Karpas-422 (cell line): ENCODE measurements around the gene PAIP1. TPM values are rescaled to one million over a fixed set of nuclear protein-coding genes. Genes with fewer than 3 reads are reported as not detected.
A peak's percentile ranks its signal among the peaks of the same experiment; 100 is the strongest.
"Not testable (repeated sequence)": the region's sequence is repeated elsewhere in the genome, so short reads cannot be mapped to it uniquely, and the experiment has no call there.

ENCODE experiments used
- DNase-seq: peaks from one replicate; pipeline ENCODE4 v3.0.0-alpha.2; 2015
- H2AFZ ChIP-seq: fragments of 200-600 bp; sonication (generic); 2 replicates; pipeline ENCODE4 v1.6.1; 2014; ENCODE audit warnings: antibody characterized with exemption, low read length, mixed read lengths
- H3K27ac ChIP-seq: fragments of 200-600 bp; sonication (generic); 2 replicates; pipeline ENCODE4 v1.5.1; 2014; ENCODE audit warnings: mild to moderate bottlenecking, low read length, moderate library complexity
- H3K27me3 ChIP-seq: fragments of 200-600 bp; sonication (generic); 2 replicates; pipeline ENCODE4 v1.6.1; 2014; ENCODE audit warnings: low read length, mixed read lengths
- H3K36me3 ChIP-seq: fragments of 200-600 bp; sonication (generic); 2 replicates; pipeline ENCODE4 v1.6.1; 2014; ENCODE audit warnings: low read length, mixed read lengths; ENCODE audit not compliant: insufficient read depth
- H3K4me1 ChIP-seq: fragments of 200-600 bp; sonication (generic); 2 replicates; pipeline ENCODE4 v1.6.1; 2014; ENCODE audit warnings: mild to moderate bottlenecking, low read length, mixed read lengths
- H3K4me2 ChIP-seq: fragments of 200-600 bp; sonication (generic); 2 replicates; pipeline ENCODE4 v1.6.1; 2014; ENCODE audit warnings: low read length, low read depth, mild to moderate bottlenecking; ENCODE audit not compliant: poor library complexity, severe bottlenecking
- H3K4me3 ChIP-seq: fragments of 200-600 bp; sonication (generic); 2 replicates; pipeline ENCODE4 v1.5.1; 2014; ENCODE audit warnings: mild to moderate bottlenecking, antibody characterized with exemption, low read length, mixed read lengths
- H3K79me2 ChIP-seq: fragments of 200-600 bp; sonication (generic); 2 replicates; pipeline ENCODE4 v1.6.1; 2014; ENCODE audit warnings: mild to moderate bottlenecking, low read length, mixed read lengths
- H3K9ac ChIP-seq: fragments of 200-600 bp; sonication (generic); 2 replicates; pipeline ENCODE4 v1.6.0; 2014; ENCODE audit warnings: low read length
- H3K9me2 ChIP-seq: fragments of 200-600 bp; sonication (generic), shearing (Covaris generic); replicated peaks from 2 replicates; pipeline ENCODE4 v1.6.0; 2014; ENCODE audit warnings: mild to moderate bottlenecking, low read length, moderate library complexity; ENCODE audit not compliant: insufficient read depth
- H3K9me3 ChIP-seq: fragments of 300-700, 200-600 bp; sonication (generic); 2 replicates; pipeline ENCODE4 v1.6.1; 2014; ENCODE audit warnings: low read length, mixed read lengths
- H4K20me1 ChIP-seq: fragments of 200-600 bp; sonication (generic); 2 replicates; pipeline ENCODE4 v1.6.1; 2014; ENCODE audit warnings: mild to moderate bottlenecking, antibody characterized with exemption, low read length, low read depth; ENCODE audit not compliant: insufficient read depth
- total RNA-seq: library from RNA; depleted of rRNA; stranded (reverse); fragments of >200 nt; shearing (Covaris generic); gene quantifications from 2 replicates; pipeline ENCODE4 v1.2.3, GENCODE V29; 2014; ENCODE audit warnings: low replicate concordance

Gene PAIP1
- total RNA-seq, 1 experiment from 2014 or later: 128 TPM

GRCh38 chr5:43564289-43564850, 7.5 kb upstream of the PAIP1 start:
- no peaks in the 10 kb centered on the region for H4K20me1 ChIP-seq
- no peak overlapping the region for H2AFZ ChIP-seq

GRCh38 chr5:43563321-43563720, 6.4 kb upstream of the PAIP1 start:
- Histone ChIP-seq H3K36me3 (no peaks in the 10 kb centered on the region), H3K9ac (no peak overlapping the region), H3K9me3 (no peaks in the 10 kb centered on the region), H3K27me3 (no peaks in the 10 kb centered on the region), H3K4me2 (no peak overlapping the region), H3K27ac (no peak overlapping the region), H2AFZ (no peak overlapping the region), H3K79me2 (no peaks in the 10 kb centered on the region), H3K4me1 (peaks cover 33% of the 10 kb centered on the region), H3K9me2 (no peaks in the 10 kb centered on the region), H3K4me3 (no peak overlapping the region), H4K20me1 (no peaks in the 10 kb centered on the region)
- DNase-seq: no peak

More at GRCh38 chr5:43564289-43564850, 7.5 kb upstream of the PAIP1 start:
- no peak overlapping the region for H3K4me3 ChIP-seq
- H3K9me2 ChIP-seq: no peaks in the 10 kb centered on the region
- peaks cover 24% of the 10 kb centered on the region for H3K4me1 ChIP-seq
- no peak for DNase-seq
- H3K36me3 ChIP-seq: no peaks in the 10 kb centered on the region
- H3K79me2 ChIP-seq: no peaks in the 10 kb centered on the region
- no peaks in the 10 kb centered on the region for H3K27me3 ChIP-seq
- H3K27ac ChIP-seq: no peak overlapping the region
- H3K9ac ChIP-seq: no peak overlapping the region
- no peaks in the 10 kb centered on the region for H3K9me3 ChIP-seq
- no peak overlapping the region for H3K4me2 ChIP-seq

- H3K4me1 ChIP-seq: peaks cover 39% of the 10 kb centered on the region
- H2AFZ ChIP-seq: no peak overlapping the region
- peak overlapping the region; percentile 34; the same call in 1 of the 2 replicates for H3K27ac ChIP-seq
- H3K9ac ChIP-seq: no peak overlapping the region; the same call in 1 of the 2 replicates
- no peak overlapping the region for H3K4me3 ChIP-seq
- H3K36me3 ChIP-seq: no peaks in the 10 kb centered on the region
- H3K9me2 ChIP-seq: no peaks in the 10 kb centered on the region
- peak overlapping the region; percentile 60 for H3K4me2 ChIP-seq
- no peaks in the 10 kb centered on the region for H4K20me1 ChIP-seq
- no peaks in the 10 kb centered on the region for H3K9me3 ChIP-seq
- peaks cover under 1% of the 10 kb centered on the region for H3K79me2 ChIP-seq
- no peaks in the 10 kb centered on the region for H3K27me3 ChIP-seq
- DNase-seq: no peak
Measured at GRCh38 chr5:43561356-43561755, 4.5 kb upstream of the PAIP1 start.

DNA sequence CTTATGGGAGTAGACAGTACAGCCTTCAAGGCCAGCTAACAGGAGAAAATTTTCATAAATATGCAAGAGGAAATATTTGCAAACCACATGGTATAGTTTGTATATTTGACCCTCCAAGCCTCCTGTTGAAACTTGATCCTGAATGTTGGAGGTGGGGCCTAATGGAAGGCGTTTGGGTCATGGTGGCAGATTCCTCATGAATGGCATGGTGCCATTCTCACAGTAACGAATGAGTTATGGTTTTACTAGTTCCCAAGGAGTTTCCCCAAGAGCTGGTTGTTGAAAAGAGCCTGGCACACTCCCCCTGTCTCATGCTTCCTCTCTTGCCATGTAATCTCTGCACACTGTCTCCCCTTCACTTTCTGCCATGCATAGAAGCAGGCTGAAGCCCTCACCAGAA, 3.3 kb upstream of the PAIP1 start:
- Histone ChIP-seq H3K9ac (no peak overlapping the region), H3K9me3 (no peaks in the 10 kb centered on the region), H3K4me3 (no peak overlapping the region), H3K4me2 (peak overlapping the region; percentile 60), H2AFZ (peak overlapping the region; percentile 21; the same call in 1 of the 2 replicates), H3K27me3 (no peaks in the 10 kb centered on the region), H3K36me3 (no peaks in the 10 kb centered on the region), H3K27ac (peak overlapping the region; percentile 62; the same call in 1 of the 2 replicates), H3K9me2 (no peaks in the 10 kb centered on the region), H4K20me1 (no peaks in the 10 kb centered on the region), H3K79me2 (peaks cover 13% of the 10 kb centered on the region), H3K4me1 (peaks cover 44% of the 10 kb centered on the region)
- DNase-seq: peak; percentile 74

DNA sequence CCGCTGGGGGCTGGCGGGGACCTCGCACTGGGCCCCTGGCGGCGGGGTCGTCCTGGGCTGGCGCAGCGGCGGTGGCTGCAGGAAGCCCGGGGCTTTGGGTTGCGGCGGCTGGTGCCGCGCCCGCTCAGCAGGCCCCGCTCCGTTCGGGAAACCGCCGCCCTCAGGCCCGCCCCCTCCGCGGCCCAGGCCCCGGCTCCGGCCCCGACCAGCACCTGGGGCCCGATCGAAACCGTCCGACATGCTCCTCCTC, 345 bp downstream of the PAIP1 start:
- not testable (repeated sequence) for H3K27me3 ChIP-seq, H3K9me3 ChIP-seq, H3K9me2 ChIP-seq, H2AFZ ChIP-seq, H4K20me1 ChIP-seq, DNase-seq
- Histone ChIP-seq H3K9ac (peak overlapping the region; percentile 88), H3K4me1 (peaks cover 74% of the 10 kb centered on the region), H3K79me2 (peaks cover 49% of the 10 kb centered on the region), H3K4me2 (peak overlapping the region; percentile 79), H3K27ac (peak overlapping the region; percentile 67), H3K36me3 (peaks cover 31% of the 10 kb centered on the region; the same call in 1 of the 2 replicates), H3K4me3 (peak overlapping the region; percentile 94)

DNA sequence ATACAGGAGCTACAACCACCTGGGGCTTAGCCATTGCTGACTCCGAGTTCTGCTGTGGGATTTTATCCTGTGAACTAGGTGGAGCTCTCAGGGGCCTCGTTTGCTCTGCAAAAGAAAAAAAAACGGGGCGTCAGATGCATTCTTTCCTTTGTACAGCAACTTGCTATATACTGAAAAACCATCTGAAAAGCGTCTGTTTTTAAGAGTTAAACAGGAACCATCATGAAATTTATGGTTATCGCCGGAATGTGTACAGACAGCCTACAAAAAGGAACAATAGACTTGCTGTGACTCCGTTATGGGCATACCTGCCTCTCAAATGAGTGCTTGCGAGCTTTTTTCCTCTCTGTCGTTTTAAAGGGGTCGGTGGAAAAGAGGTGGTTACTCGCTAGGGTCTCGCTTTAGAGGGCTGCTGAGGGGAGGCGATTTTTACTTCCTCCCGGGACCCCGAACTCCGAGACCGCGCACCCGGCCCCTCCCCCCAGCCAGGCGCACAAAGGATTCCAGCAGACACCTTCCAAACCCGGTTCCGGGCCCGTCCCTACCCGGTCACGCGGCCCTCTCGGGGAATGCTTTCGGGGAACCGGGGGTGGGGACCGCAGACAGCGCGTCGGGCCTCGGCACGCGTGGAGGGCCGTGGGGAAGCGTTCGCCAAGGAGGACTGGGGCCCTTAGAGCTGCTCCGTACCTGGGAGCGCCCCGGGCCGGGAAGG, 826 bp downstream of the PAIP1 start:
- peak overlapping the region; percentile 88 for H3K9ac ChIP-seq
- H3K79me2 ChIP-seq: peaks cover 54% of the 10 kb centered on the region
- peak overlapping the region; percentile 79 for H3K4me2 ChIP-seq
- no peaks in the 10 kb centered on the region for H3K27me3 ChIP-seq
- no peak overlapping the region; the same call in 1 of the 2 replicates for H2AFZ ChIP-seq
- H3K36me3 ChIP-seq: peaks cover 36% of the 10 kb centered on the region; the same call in 1 of the 2 replicates
- H3K4me1 ChIP-seq: peaks cover 70% of the 10 kb centered on the region
- no peaks in the 10 kb centered on the region for H3K9me2 ChIP-seq
- H4K20me1 ChIP-seq: no peaks in the 10 kb centered on the region
- peak overlapping the region; percentile 67 for H3K27ac ChIP-seq
- H3K9me3 ChIP-seq: no peaks in the 10 kb centered on the region
- peak overlapping the region; percentile 94 for H3K4me3 ChIP-seq
- DNase-seq: peak; percentile 80

- H3K36me3 ChIP-seq: peaks cover 47% of the 10 kb centered on the region; the same call in 1 of the 2 replicates
- H3K4me2 ChIP-seq: peak overlapping the region; percentile 79
- no peaks in the 10 kb centered on the region for H4K20me1 ChIP-seq
- peak overlapping the region; percentile 94 for H3K4me3 ChIP-seq
- H3K27me3 ChIP-seq: no peaks in the 10 kb centered on the region
- no peak overlapping the region for H2AFZ ChIP-seq
- no peak for DNase-seq
- H3K27ac ChIP-seq: no peak overlapping the region
- H3K4me1 ChIP-seq: peaks cover 54% of the 10 kb centered on the region
- H3K79me2 ChIP-seq: peaks cover 68% of the 10 kb centered on the region
- H3K9ac ChIP-seq: no peak overlapping the region
- no peaks in the 10 kb centered on the region for H3K9me2 ChIP-seq
- H3K9me3 ChIP-seq: no peaks in the 10 kb centered on the region
Measured at GRCh38 chr5:43554497-43554896, 2.4 kb downstream of the PAIP1 start.

- no peak overlapping the region for H3K27ac ChIP-seq
- H3K36me3 ChIP-seq: peaks cover 50% of the 10 kb centered on the region; the same call in 1 of the 2 replicates
- peak overlapping the region; percentile 79 for H3K4me2 ChIP-seq
- no peak for DNase-seq
- no peaks in the 10 kb centered on the region for H3K9me2 ChIP-seq
- H3K79me2 ChIP-seq: peaks cover 78% of the 10 kb centered on the region
- no peak overlapping the region for H2AFZ ChIP-seq
- no peaks in the 10 kb centered on the region for H3K9me3 ChIP-seq
- H3K27me3 ChIP-seq: no peaks in the 10 kb centered on the region
- no peak overlapping the region for H3K9ac ChIP-seq
- H4K20me1 ChIP-seq: no peaks in the 10 kb centered on the region
- no peak overlapping the region for H3K4me3 ChIP-seq
- peaks cover 44% of the 10 kb centered on the region for H3K4me1 ChIP-seq
Measured at GRCh38 chr5:43553381-43553780, 3.5 kb downstream of the PAIP1 start.
